CD14-positive monocyte (primary cell): ENCODE measurements around the gene DRC7. TPM values are rescaled to one million over a fixed set of nuclear protein-coding genes. Genes with fewer than 3 reads are reported as not detected.

Experiments used
- DNase-seq, 3 donors: peaks; one replicate each; pipeline ENCODE4 v3.0.0-alpha.2; 2011 to 2022
- H2AFZ ChIP-seq: 2 replicates; pipeline ENCODE4 v1.6.0; 2012; ENCODE audit warnings: mild to moderate bottlenecking, low read depth, low read length, inconsistent platforms; ENCODE audit not compliant: insufficient read depth, poor library complexity, severe bottlenecking
- H3K27ac ChIP-seq, 2 donors: 1 replicate in 1 of 2; 2 replicates in 1 of 2; pipeline ENCODE4 v1.5.1; 2012 to 2013; ENCODE audit warnings: low read length in 2 of 2, control low read depth in 1 of 2, inconsistent platforms in 1 of 2, low read depth in 1 of 2, mild to moderate bottlenecking in 1 of 2
- H3K27me3 ChIP-seq, 2 donors: one replicate each; pipeline versions ENCODE4 v1.6.0 to v1.6.1; 2011 to 2013; ENCODE audit warnings: low read length in 2 of 2; ENCODE audit not compliant: control insufficient read depth in 2 of 2, insufficient read depth in 2 of 2
- H3K36me3 ChIP-seq, 2 donors: replicated peaks in 1 of 2; 1 replicate in 1 of 2; 2 replicates in 1 of 2; pipeline versions ENCODE4 v1.5.1 to v1.6.1; 2012 to 2013; ENCODE audit warnings: low read length in 2 of 2, control low read depth in 1 of 2, inconsistent platforms in 1 of 2, mild to moderate bottlenecking in 1 of 2; ENCODE audit not compliant: insufficient read depth in 2 of 2, control insufficient read depth in 1 of 2
- H3K4me1 ChIP-seq, 2 donors: 1 replicate in 1 of 2; 2 replicates in 1 of 2; pipeline versions ENCODE4 v1.5.1 to v1.6.1; 2012 to 2013; ENCODE audit warnings: low read length in 2 of 2, control low read depth in 1 of 2, inconsistent platforms in 1 of 2, mild to moderate bottlenecking in 1 of 2, moderate library complexity in 1 of 2; ENCODE audit not compliant: insufficient read depth in 2 of 2, control insufficient read depth in 1 of 2
- H3K4me2 ChIP-seq: replicated peaks from 2 replicates; pipeline ENCODE3; 2012; ENCODE audit warnings: low read length, moderate library complexity, mild to moderate bottlenecking; ENCODE audit not compliant: poor library complexity, severe bottlenecking; ENCODE audit errors: extremely low read depth
- H3K4me3 ChIP-seq, 3 experiments: fragments of 200-600 bp in 1 of 3; sonication (generic) in 1 of 3; replicated peaks in 1 of 3; 1 replicate in 2 of 3; 2 replicates in 1 of 3; pipeline ENCODE4 v1.5.1; 2011 to 2013; ENCODE audit warnings: low read length in 3 of 3, mild to moderate bottlenecking in 3 of 3, control low read depth in 2 of 3, low read depth in 2 of 3, inconsistent platforms in 1 of 3, moderate library complexity in 1 of 3
- H3K79me2 ChIP-seq: 2 replicates; pipeline ENCODE4 v1.6.0; 2012; ENCODE audit warnings: mild to moderate bottlenecking, control low read depth, inconsistent platforms, low read length, moderate library complexity; ENCODE audit not compliant: insufficient read depth
- H3K9ac ChIP-seq: 2 replicates; pipeline ENCODE4 v1.6.0; 2017; ENCODE audit warnings: low read length, mild to moderate bottlenecking; ENCODE audit not compliant: insufficient read depth, poor library complexity, severe bottlenecking
- H3K9me3 ChIP-seq, 2 donors: replicated peaks in 1 of 2; 1 replicate in 1 of 2; 2 replicates in 1 of 2; pipeline versions ENCODE4 v1.5.1 to v1.6.1; 2012 to 2013; ENCODE audit warnings: low read length in 2 of 2, control low read depth in 1 of 2; ENCODE audit not compliant: control insufficient read depth in 1 of 2, insufficient read depth in 1 of 2
- H4K20me1 ChIP-seq: 2 replicates; pipeline ENCODE4 v1.6.0; 2012; ENCODE audit warnings: mild to moderate bottlenecking, low read length, control low read depth, moderate library complexity; ENCODE audit not compliant: insufficient read depth
- H3K27ac Mint-ChIP-seq, 7 donors: one replicate each; pipeline ENCODE4 v1.8.0; 2020; ENCODE audit warnings: mild to moderate bottlenecking in 7 of 7, mixed read lengths in 7 of 7, moderate library complexity in 6 of 7, inconsistent platforms in 2 of 7
- H3K27me3 Mint-ChIP-seq, 3 donors: one replicate each; pipeline ENCODE4 v1.8.0; 2021 to 2022; ENCODE audit warnings: low read depth in 3 of 3, mild to moderate bottlenecking in 3 of 3, mixed read lengths in 3 of 3, moderate library complexity in 3 of 3, inconsistent platforms in 1 of 3
- H3K36me3 Mint-ChIP-seq, 2 donors: one replicate each; pipeline ENCODE4 v1.8.0; 2020; ENCODE audit warnings: mixed read lengths in 2 of 2, inconsistent platforms in 1 of 2, mild to moderate bottlenecking in 1 of 2
- H3K4me1 Mint-ChIP-seq: one replicate; pipeline ENCODE4 v1.8.0; 2020; ENCODE audit warnings: mild to moderate bottlenecking, mixed read lengths
- H3K4me3 Mint-ChIP-seq, 2 donors: one replicate each; pipeline ENCODE4 v1.8.0; 2020; ENCODE audit warnings: mild to moderate bottlenecking in 2 of 2, mixed read lengths in 2 of 2, moderate library complexity in 1 of 2
- H3K9me3 Mint-ChIP-seq, 7 donors: one replicate each; pipeline ENCODE4 v1.8.0; 2020 to 2022; ENCODE audit warnings: mixed read lengths in 7 of 7, mild to moderate bottlenecking in 6 of 7, moderate library complexity in 6 of 7, inconsistent platforms in 2 of 7
- WGBS: methylation state at CpG from one replicate; pipeline ENCODE4 v1.1.5; 2013; ENCODE audit warnings: missing lambda C conversion rate; ENCODE audit not compliant: insufficient coverage; 5-methylcytosine and 5-hydroxymethylcytosine counted together
- intact Hi-C, 2 donors: fragments of 100-400 bp; cut with micrococcal nuclease; formaldehyde crosslinking; loops; one replicate each; pipeline versions ENCODE4 v1.15.0 to v1.15.1; 2023
- polyA plus RNA-seq, 3 donors: library from polyadenylated mRNA; depleted of rRNA in 1 of 3; unstranded in 2 of 3; stranded (reverse) in 1 of 3; fragments of 300-500 nt in 2 of 3; fragments of >200 nt in 1 of 3; fragmentation: Illumina TruSeq in 2 of 3; gene quantifications; 1 replicate in 2 of 3; 2 replicates in 1 of 3; pipeline ENCODE4 v1.2.3, GENCODE V29; 2012 to 2021
- TF ChIP-seq, protein P1 (sequence below): fragments of 200-600 bp; IDR thresholded peaks from one replicate; pipeline ENCODE4 v1.8.0; 2022; ENCODE audit warnings: antibody characterized with exemption, mild to moderate bottlenecking

The DRC7 gene
- polyA plus RNA-seq, 3 donors: 0.11 to 0.41 TPM; not detected in 1

DNA sequence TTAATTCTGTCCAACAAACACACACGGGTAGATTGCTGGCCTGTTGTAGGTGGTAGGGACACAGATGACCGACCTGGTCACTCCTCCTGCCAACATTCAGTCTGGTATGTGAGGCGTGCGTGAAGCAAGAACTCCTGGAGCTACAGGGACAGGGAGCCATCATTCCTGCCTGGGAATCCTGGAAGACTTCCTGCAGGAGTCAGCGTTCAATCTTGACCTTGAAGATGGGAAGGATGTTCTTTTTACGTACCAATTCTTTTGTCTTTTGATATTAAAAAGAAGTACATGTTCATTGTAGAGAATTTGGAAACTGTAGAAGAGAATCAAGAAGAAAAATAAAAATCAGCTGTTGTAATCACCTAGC is 30.0 kb upstream of the DRC7 start:
- no peak overlapping the region for H3K4me3 Mint-ChIP-seq
- peaks cover 44% of the 10 kb centered on the region for H3K4me1 Mint-ChIP-seq

DNA sequence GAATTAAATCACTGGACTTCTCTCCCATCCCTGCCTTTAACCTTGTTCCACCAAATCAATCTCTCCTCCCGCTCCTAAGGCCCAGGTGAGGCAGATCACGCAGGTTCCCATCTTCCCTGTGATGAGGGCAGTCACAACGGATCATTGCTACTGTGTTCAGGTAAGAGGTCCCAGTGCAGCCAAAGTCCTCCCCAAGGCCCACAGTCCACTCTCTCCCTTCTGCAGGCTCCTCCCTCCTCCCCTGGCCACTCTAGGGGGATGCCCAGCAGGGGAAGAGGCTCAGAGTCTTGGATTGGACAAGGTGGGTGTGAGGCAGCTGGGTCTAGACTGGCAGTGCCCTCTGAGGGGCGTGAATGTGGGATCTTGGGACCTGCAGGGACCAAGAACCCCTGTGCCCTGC is 29.1 kb upstream of the DRC7 start:
- Mint-ChIP-seq H3K4me3 (no peak overlapping the region), H3K27ac (peak overlapping the region in 5 of 7 donors; percentile 6 to 91 (median 82)), H3K36me3 (peaks cover 6% of the 10 kb centered on the region in 2 donors), H3K9me3 (peaks cover 0 to 2% (median 0%) of the 10 kb centered on the region in 7 donors), H3K27me3 (peaks cover 0 to 3% (median 0%) of the 10 kb centered on the region in 3 donors), H3K4me1 (peaks cover 52% of the 10 kb centered on the region)
- Histone ChIP-seq H3K9ac (no peak overlapping the region), H3K4me1 (peaks cover 36 to 40% of the 10 kb centered on the region in 2 donors), H3K27ac (no peak overlapping the region), H4K20me1 (no peaks in the 10 kb centered on the region), H3K36me3 (no peaks in the 10 kb centered on the region), H3K79me2 (no peaks in the 10 kb centered on the region), H3K27me3 (no peaks in the 10 kb centered on the region), H2AFZ (no peak overlapping the region), H3K4me3 (no peak overlapping the region), H3K4me2 (no peak overlapping the region), H3K9me3 (no peaks in the 10 kb centered on the region)
- no CpG with 5 or more reads among the region's 4 CpGs for WGBS
- intact Hi-C loops: no loop called here
- TF ChIP-seq, protein P1, sequence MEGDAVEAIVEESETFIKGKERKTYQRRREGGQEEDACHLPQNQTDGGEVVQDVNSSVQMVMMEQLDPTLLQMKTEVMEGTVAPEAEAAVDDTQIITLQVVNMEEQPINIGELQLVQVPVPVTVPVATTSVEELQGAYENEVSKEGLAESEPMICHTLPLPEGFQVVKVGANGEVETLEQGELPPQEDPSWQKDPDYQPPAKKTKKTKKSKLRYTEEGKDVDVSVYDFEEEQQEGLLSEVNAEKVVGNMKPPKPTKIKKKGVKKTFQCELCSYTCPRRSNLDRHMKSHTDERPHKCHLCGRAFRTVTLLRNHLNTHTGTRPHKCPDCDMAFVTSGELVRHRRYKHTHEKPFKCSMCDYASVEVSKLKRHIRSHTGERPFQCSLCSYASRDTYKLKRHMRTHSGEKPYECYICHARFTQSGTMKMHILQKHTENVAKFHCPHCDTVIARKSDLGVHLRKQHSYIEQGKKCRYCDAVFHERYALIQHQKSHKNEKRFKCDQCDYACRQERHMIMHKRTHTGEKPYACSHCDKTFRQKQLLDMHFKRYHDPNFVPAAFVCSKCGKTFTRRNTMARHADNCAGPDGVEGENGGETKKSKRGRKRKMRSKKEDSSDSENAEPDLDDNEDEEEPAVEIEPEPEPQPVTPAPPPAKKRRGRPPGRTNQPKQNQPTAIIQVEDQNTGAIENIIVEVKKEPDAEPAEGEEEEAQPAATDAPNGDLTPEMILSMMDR: no peak
- DNase-seq: no peak

More for the DNA sequence above, 30.0 kb upstream of the DRC7 start:
- Histone ChIP-seq H3K9me3 (no peaks in the 10 kb centered on the region), H3K4me2 (no peak overlapping the region), H3K27me3 (no peaks in the 10 kb centered on the region), H3K79me2 (no peaks in the 10 kb centered on the region), H4K20me1 (no peaks in the 10 kb centered on the region), H2AFZ (no peak overlapping the region), H3K36me3 (no peaks in the 10 kb centered on the region), H3K4me3 (no peak overlapping the region), H3K9ac (no peak overlapping the region), H3K27ac (no peak overlapping the region), H3K4me1 (peaks cover 30 to 32% of the 10 kb centered on the region in 2 donors)
- peaks cover 0 to 2% (median 0%) of the 10 kb centered on the region in 7 donors for H3K9me3 Mint-ChIP-seq
- 100% methylated on average over 1 of the region's 6 CpGs for WGBS
- no peak for DNase-seq
- peak overlapping the region in 4 of 7 donors; percentile 6 to 90 (median 80) for H3K27ac Mint-ChIP-seq
- intact Hi-C loops: loop anchor here in 1 of 2 donors (5.0 kb wide), 2 partner anchors 33 to 58 kb away; no protein-coding TSS in a partner anchor
- TF ChIP-seq, protein P1: no peak
- peaks cover 0 to 4% (median 3%) of the 10 kb centered on the region in 3 donors for H3K27me3 Mint-ChIP-seq
- H3K36me3 Mint-ChIP-seq: peaks cover 6% of the 10 kb centered on the region in 2 donors
